Measurements from ENCODE around the gene CDV3. TPM values are rescaled to one million over a fixed set of nuclear protein-coding genes. Genes with fewer than 3 reads are reported as not detected.

CDV3 gene
- total RNA-seq, 1 donor from 2014 or later: 166 TPM

DNA sequence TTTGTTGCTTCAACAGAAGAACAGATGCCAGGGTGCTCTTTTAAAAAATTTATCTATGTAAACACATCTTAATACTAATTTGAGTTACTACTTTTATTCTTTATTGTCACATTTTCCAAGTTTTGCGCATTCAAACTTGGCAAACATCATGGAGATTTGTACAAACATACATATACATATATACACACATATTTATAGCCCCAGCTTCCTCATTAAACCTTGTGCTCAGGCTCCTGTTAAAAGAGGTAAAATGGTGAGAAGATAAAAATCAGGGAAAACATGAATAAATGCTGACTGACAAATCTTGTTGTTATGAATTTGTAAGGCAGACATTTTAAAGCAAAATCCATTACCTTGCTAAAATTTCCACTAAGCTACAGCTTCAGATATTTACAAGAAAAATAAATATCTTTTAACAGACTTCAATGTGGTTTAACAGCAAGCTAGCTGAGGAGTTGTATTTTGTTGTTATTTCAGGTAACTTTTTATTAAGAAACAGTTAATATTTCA, 27.1 kb downstream of the CDV3 start:
- TF ChIP-seq, protein P1, sequence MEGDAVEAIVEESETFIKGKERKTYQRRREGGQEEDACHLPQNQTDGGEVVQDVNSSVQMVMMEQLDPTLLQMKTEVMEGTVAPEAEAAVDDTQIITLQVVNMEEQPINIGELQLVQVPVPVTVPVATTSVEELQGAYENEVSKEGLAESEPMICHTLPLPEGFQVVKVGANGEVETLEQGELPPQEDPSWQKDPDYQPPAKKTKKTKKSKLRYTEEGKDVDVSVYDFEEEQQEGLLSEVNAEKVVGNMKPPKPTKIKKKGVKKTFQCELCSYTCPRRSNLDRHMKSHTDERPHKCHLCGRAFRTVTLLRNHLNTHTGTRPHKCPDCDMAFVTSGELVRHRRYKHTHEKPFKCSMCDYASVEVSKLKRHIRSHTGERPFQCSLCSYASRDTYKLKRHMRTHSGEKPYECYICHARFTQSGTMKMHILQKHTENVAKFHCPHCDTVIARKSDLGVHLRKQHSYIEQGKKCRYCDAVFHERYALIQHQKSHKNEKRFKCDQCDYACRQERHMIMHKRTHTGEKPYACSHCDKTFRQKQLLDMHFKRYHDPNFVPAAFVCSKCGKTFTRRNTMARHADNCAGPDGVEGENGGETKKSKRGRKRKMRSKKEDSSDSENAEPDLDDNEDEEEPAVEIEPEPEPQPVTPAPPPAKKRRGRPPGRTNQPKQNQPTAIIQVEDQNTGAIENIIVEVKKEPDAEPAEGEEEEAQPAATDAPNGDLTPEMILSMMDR (IDR thresholded peaks at IDR 0.05): no peak
- DNase-seq (no peak), ATAC-seq (no peak)
- H3K9me3 ChIP-seq: no peaks in the 10 kb centered on the region
- H3K27ac ChIP-seq: no peak overlapping the region
- intact Hi-C loops (cut with DNase I): no loop called here
- H3K4me3 ChIP-seq: no peak overlapping the region
- H3K27me3 ChIP-seq (ENCODE audit: low read depth): no peaks in the 10 kb centered on the region
- H3K36me3 ChIP-seq: peaks cover 10% of the 10 kb centered on the region
- H3K4me1 ChIP-seq: no peaks in the 10 kb centered on the region

DNA sequence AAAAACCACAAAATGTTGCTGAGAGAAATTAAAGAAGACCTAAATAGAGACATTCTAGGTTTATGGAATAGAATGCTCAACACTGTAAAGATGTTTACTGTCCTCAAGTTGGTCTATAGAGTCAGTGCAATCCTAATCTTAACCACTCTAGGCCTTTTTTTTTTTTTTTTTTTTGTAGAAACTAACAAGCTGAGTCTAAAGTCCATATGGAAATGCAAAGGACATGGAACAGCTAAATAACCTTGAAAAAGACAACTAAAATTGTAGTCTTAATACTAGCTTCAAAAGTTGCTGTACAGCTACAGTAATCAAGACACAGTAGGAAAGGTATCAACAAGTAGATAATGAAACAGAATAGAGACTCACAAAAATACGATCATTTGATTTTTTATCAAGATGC, 32.9 kb downstream of the CDV3 start:
- Histone ChIP-seq H3K36me3 (peaks cover 45% of the 10 kb centered on the region), H3K27me3 (ENCODE audit: low read depth) (no peaks in the 10 kb centered on the region), H3K4me3 (no peak overlapping the region), H3K9me3 (no peaks in the 10 kb centered on the region), H3K27ac (no peak overlapping the region), H3K4me1 (no peaks in the 10 kb centered on the region)
- ATAC-seq (no peak), DNase-seq (no peak)
- intact Hi-C loops (cut with DNase I): no loop called here
- TF ChIP-seq, protein P1 (IDR thresholded peaks at IDR 0.05): no peak

DNA sequence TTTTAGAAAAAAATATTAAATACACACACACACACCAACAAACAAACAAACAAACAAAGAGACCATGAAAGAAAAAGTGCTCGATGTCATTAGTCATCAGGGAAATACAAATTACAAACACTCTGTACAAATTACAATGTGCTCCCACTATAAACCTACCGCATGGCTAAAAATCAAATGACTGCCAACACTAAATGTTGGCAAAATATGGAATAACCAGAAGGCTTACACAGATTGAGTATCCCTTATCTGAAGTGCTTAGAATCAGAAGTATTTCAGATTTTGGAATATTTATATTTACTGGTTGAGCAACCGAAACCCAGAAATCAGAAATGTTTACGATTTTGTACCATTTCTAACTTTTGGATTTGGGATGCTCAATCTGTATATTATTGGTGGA, 33.4 kb downstream of the CDV3 start:
- intact Hi-C loops (cut with DNase I): no loop called here
- peaks cover 50% of the 10 kb centered on the region for H3K36me3 ChIP-seq
- ATAC-seq: no peak
- no peak overlapping the region for H3K4me3 ChIP-seq
- no peaks in the 10 kb centered on the region for H3K4me1 ChIP-seq
- DNase-seq: no peak
- TF ChIP-seq, protein P1 (IDR thresholded peaks at IDR 0.05): no peak
- no peak overlapping the region for H3K27ac ChIP-seq
- no peaks in the 10 kb centered on the region for H3K27me3 ChIP-seq (ENCODE audit: low read depth)
- H3K9me3 ChIP-seq: no peaks in the 10 kb centered on the region

DNA sequence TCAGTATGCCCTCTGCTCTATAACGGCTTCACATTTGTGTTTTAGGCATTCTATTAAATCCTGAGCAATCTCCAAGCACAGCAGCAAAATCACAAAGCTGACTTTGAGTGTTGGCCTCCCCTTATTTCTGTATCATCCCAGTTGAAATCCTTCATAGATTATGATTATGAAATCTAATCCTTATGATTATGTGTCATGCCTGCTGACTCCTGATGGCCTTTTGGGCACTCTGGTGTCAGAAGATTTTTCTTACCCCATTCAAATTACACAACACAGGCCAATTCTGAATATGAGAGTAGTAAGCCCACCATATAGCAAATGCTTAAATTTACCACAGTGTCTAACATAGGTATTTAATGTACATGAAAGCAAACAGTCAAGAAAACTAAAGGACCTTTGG, 34.3 kb downstream of the CDV3 start:
- Histone ChIP-seq H3K4me1 (no peaks in the 10 kb centered on the region), H3K27me3 (ENCODE audit: low read depth) (no peaks in the 10 kb centered on the region), H3K4me3 (no peak overlapping the region), H3K27ac (no peak overlapping the region), H3K9me3 (no peaks in the 10 kb centered on the region), H3K36me3 (peaks cover 57% of the 10 kb centered on the region)
- ATAC-seq (no peak), DNase-seq (no peak)
- TF ChIP-seq, protein P1 (IDR thresholded peaks at IDR 0.05): no peak
- intact Hi-C loops (cut with DNase I): no loop called here

DNA sequence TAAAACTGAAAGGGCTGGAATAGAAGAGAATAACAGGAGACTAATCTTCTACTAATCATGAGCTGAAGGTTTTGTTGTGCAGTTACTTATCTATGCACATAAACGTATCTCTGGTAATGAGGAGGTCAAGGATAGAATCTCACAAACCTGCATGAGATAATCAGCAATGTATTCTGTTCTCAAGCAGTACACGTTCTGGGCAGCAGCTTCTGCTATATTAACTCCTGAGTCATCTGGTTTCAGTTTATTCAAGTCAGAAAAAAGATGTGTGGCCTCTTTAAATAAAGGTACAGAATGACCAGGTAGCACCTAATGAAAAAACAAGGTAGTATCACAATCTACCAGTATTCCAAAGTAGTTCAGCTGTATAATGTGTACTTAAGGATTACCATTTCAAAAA, 34.9 kb downstream of the CDV3 start:
- intact Hi-C loops (cut with DNase I): no loop called here
- Histone ChIP-seq H3K4me1 (no peaks in the 10 kb centered on the region), H3K27me3 (ENCODE audit: low read depth) (no peaks in the 10 kb centered on the region), H3K9me3 (no peaks in the 10 kb centered on the region), H3K4me3 (no peak overlapping the region), H3K36me3 (peaks cover 57% of the 10 kb centered on the region), H3K27ac (no peak overlapping the region)
- TF ChIP-seq, protein P1 (IDR thresholded peaks at IDR 0.05): no peak
- no peak for DNase-seq
- ATAC-seq: no peak

DNA sequence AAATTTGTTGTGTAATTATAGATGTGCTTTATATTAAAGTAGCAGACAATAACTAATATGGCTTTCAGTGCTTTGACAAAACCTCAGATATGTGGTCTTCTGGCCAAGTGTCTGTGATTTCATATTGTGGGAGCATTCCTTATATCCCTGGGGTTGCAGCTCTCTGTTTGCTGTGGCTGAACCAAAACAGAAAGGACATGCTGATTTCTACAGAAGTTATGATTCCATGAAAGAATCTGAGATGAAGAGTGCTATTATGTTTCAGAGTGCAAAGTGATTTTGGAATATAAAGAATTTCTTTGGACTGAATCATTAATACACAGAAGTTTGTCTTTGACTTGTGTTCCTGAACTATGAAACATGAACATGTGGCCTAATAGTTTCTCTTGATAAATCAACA, 36.5 kb downstream of the CDV3 start:
- Histone ChIP-seq H3K4me3 (no peak overlapping the region), H3K27me3 (ENCODE audit: low read depth) (no peaks in the 10 kb centered on the region), H3K4me1 (no peaks in the 10 kb centered on the region), H3K36me3 (peaks cover 67% of the 10 kb centered on the region), H3K27ac (no peak overlapping the region), H3K9me3 (no peaks in the 10 kb centered on the region)
- ATAC-seq (no peak), DNase-seq (no peak)
- intact Hi-C loops (cut with DNase I): no loop called here
- TF ChIP-seq, protein P1 (IDR thresholded peaks at IDR 0.05): no peak
